Activated B cell treated with CpG ODN at 0.5 μM for 24 hours (primary cell): ENCODE results near the gene EPB41L1. TPM values are rescaled to one million over a fixed set of nuclear protein-coding genes. Genes with fewer than 3 reads are reported as not detected.
A peak's percentile ranks its signal among the peaks of the same experiment; 100 is the strongest.

ENCODE experiments used
- ATAC-seq: fragments of 200-7000 bp; cut with Tn5 transposase; one replicate; pipeline ENCODE4 v1.10.0; 2021; ENCODE audit warnings: low read depth, mild to moderate bottlenecking, moderate library complexity
- CTCF ChIA-PET: fragments of 350-600 bp; sonication (Branson Sonifier 250); formaldehyde crosslinking; loops from one replicate; lab custom pipeline; 2021; ENCODE audit warnings: antibody characterized with exemption; lab: Charles Lee
- POLR2A ChIA-PET: fragments of 350-600 bp; sonication (Branson Sonifier 250); formaldehyde crosslinking; loops from one replicate; lab custom pipeline; 2021; ENCODE audit warnings: antibody characterized with exemption; lab: Charles Lee
- DNase-seq: peaks from one replicate; pipeline ENCODE4 v3.0.0; 2022
- H3K27ac Mint-ChIP-seq: one replicate; pipeline ENCODE4 v1.8.0; 2020; ENCODE audit warnings: mixed read lengths
- H3K27me3 Mint-ChIP-seq: one replicate; pipeline ENCODE4 v1.8.0; 2021; ENCODE audit warnings: mixed read lengths
- H3K36me3 Mint-ChIP-seq: one replicate; pipeline ENCODE4 v1.8.0; 2021; ENCODE audit warnings: low read depth, mixed read lengths
- H3K4me1 Mint-ChIP-seq: one replicate; pipeline ENCODE4 v1.8.0; 2021; ENCODE audit warnings: mixed read lengths
- H3K4me3 Mint-ChIP-seq: one replicate; pipeline ENCODE4 v1.8.0; 2020; ENCODE audit warnings: mild to moderate bottlenecking, mixed read lengths
- H3K9me3 Mint-ChIP-seq: one replicate; pipeline ENCODE4 v1.8.0; 2020; ENCODE audit warnings: mixed read lengths
- CTCF ChIP-seq: fragments of 200-600 bp; IDR thresholded peaks from one replicate; pipeline ENCODE4 v1.8.0; 2022; ENCODE audit warnings: antibody characterized with exemption, mild to moderate bottlenecking
- intact Hi-C: fragments of 100-400 bp; cut with micrococcal nuclease; formaldehyde crosslinking; loops from one replicate; pipeline ENCODE4 v1.15.1; 2024
- total RNA-seq: library from RNA; stranded (reverse); gene quantifications from 2 replicates; pipeline ENCODE4 v1.2.3, GENCODE V29; 2022

Gene EPB41L1
- 0.49 and 0.64 TPM in 2 replicates for total RNA-seq

GRCh38 chr20:36154700-36155628 is at the start of gene EPB41L1:
Gene EPB41L1 (plus strand): TSS chr20:36154740. CDS start chr20:36173778, 19,038 bp downstream.
- POLR2A ChIA-PET, result no interaction called here
- H3K27ac Mint-ChIP-seq, result no peak within 1 kb of the TSS
- H3K36me3 Mint-ChIP-seq, result no peaks in the 10 kb centered on the region
- TF ChIP-seq CTCF, result no peak
- peaks cover 23% of the 10 kb centered on the region for H3K27me3 Mint-ChIP-seq
- ATAC-seq (no peak), DNase-seq (no peak)
- intact Hi-C loops, result no loop called here
- peaks cover 12% of the 10 kb centered on the region for H3K4me1 Mint-ChIP-seq
- CTCF ChIA-PET, result interaction anchor here (0.6 to 3.7 kb wide), 4 partner anchors 10 to 43 kb away, joined by 3 to 26 read pairs (median 6); no protein-coding TSS in a partner anchor
- no peaks in the 10 kb centered on the region for H3K9me3 Mint-ChIP-seq
- peak within 1 kb of the TSS; percentile 59 for H3K4me3 Mint-ChIP-seq

DNA sequence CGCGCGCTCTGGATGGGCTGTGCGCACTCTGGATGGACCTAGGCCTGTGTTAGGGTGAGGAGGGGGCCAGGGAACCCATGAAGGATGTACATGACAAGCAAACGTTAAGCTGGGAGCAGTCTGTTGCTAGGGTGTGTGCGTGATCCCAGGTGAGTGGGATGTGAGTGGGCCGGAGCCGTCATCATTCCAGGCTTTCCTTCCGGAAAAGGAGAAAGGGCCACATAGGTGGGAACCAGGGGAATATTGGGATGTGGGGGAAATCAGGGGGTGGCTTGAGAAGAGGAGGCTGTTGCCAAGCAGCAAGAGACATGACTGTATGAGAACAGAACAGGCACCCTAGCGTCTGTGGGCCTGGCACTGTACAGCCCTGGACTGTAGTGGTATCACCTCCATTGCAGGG is 49.7 kb upstream of the EPB41L1 start:
- H3K36me3 Mint-ChIP-seq, result no peaks in the 10 kb centered on the region
- no peaks in the 10 kb centered on the region for H3K4me1 Mint-ChIP-seq
- intact Hi-C loops, result no loop called here
- no peak overlapping the region for H3K4me3 Mint-ChIP-seq
- ATAC-seq (no peak), DNase-seq (no peak)
- ChIA-PET POLR2A (no interaction called here), CTCF (no interaction called here)
- no peak for TF ChIP-seq CTCF
- H3K9me3 Mint-ChIP-seq, result no peaks in the 10 kb centered on the region
- H3K27me3 Mint-ChIP-seq, result peaks cover 1% of the 10 kb centered on the region
- no peak overlapping the region for H3K27ac Mint-ChIP-seq

DNA sequence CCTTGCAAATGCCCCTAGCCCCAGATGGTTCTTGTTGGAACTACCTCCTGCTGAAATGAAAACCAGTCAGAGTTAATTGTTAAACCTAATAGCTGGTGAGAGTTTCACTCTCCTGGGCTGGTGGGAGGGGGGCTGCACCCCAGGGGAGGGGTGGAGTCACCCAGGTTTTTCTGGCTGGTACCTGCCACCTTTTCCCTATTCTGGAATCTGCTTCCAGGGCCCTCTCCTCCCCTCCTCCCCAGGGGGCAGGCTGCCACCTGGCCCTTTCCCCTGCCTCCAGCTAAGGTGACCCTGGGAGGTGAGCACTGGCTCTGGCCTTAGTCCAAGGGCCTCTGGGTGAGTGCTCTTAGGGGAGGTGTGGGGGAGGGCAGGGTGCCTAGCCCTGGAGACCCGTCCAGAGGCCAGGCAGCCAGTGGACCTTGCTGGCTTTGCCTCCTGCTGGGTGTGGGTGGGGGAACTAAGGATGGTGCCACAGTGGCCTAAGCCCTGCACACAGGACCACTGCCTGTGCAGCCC is 48.8 kb upstream of the EPB41L1 start:
- DNase-seq (no peak), ATAC-seq (no peak)
- Mint-ChIP-seq H3K4me3 (no peak overlapping the region), H3K9me3 (no peaks in the 10 kb centered on the region), H3K36me3 (no peaks in the 10 kb centered on the region), H3K4me1 (no peaks in the 10 kb centered on the region), H3K27me3 (peaks cover 1% of the 10 kb centered on the region), H3K27ac (no peak overlapping the region)
- CTCF ChIA-PET, result no interaction called here
- POLR2A ChIA-PET, result no interaction called here
- no peak for TF ChIP-seq CTCF
- intact Hi-C loops, result no loop called here

DNA sequence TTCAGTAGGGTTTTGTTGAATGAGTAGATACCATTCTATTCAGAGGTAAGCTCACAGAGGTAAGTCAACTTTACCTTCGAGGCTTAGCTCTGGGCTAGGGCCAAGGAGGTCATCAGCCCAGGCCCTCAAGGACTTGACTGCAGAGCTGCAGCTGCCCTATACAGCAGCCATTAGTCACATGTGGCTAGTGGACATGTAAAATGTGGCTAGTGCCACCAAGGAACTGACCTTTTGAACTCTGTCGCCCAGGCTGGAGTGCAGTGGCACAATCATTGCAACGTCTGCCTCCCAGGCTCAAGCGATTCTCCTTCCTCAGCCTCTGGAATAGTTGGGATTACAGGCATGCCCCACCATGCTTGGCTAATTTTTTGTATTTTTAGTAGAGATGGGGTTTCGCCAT is 47.9 kb upstream of the EPB41L1 start:
- ATAC-seq (no peak), DNase-seq (no peak)
- Mint-ChIP-seq H3K27me3 (peaks cover 1% of the 10 kb centered on the region), H3K27ac (no peak overlapping the region), H3K9me3 (no peaks in the 10 kb centered on the region), H3K4me1 (no peaks in the 10 kb centered on the region), H3K4me3 (no peak overlapping the region), H3K36me3 (no peaks in the 10 kb centered on the region)
- no peak for TF ChIP-seq CTCF
- ChIA-PET CTCF (no interaction called here), POLR2A (no interaction called here)
- intact Hi-C loops, result no loop called here

- POLR2A ChIA-PET, result interaction anchor here (0.6 kb wide), 1 partner anchor 11 kb away, joined by 3 read pairs; no protein-coding TSS in a partner anchor
- peaks cover under 1% of the 10 kb centered on the region for H3K4me1 Mint-ChIP-seq
- intact Hi-C loops, result no loop called here
Observed at GRCh38 chr20:36107881-36108280, 46.7 kb upstream of the EPB41L1 start.

More at GRCh38 chr20:36107881-36108280, 46.7 kb upstream of the EPB41L1 start:
- ATAC-seq (no peak), DNase-seq (no peak)
- Mint-ChIP-seq H3K9me3 (no peaks in the 10 kb centered on the region), H3K27me3 (peaks cover 1% of the 10 kb centered on the region), H3K36me3 (no peaks in the 10 kb centered on the region), H3K4me3 (no peak overlapping the region), H3K27ac (no peak overlapping the region)
- no peak for TF ChIP-seq CTCF
- CTCF ChIA-PET, result no interaction called here
